Activated CD4-positive, alpha-beta T cell treated with anti-CD3 and anti-CD28 coated beads, Interleukin-2, amount 50 U/mL, for 48 hours (primary cell): ENCODE results near the gene FYN.

Source experiments
- DNase-seq, 2 experiments: peaks; one replicate each; pipeline ENCODE4 v3.0.0-alpha.2; 2020

The FYN gene

GRCh38 chr6:111784433-111784832 lies 88.8 kb downstream of the FYN start:
- DNase-seq, result no peak

GRCh38 chr6:111782887-111783466 lies 90.3 kb downstream of the FYN start:
- DNase-seq, result no peak

- DNase-seq, result no peak
These were observed 91.0 kb downstream of the FYN start for GRCh38 chr6:111782192-111782809.

- no peak for DNase-seq
These were observed 92.1 kb downstream of the FYN start for GRCh38 chr6:111781041-111781708.

DNA sequence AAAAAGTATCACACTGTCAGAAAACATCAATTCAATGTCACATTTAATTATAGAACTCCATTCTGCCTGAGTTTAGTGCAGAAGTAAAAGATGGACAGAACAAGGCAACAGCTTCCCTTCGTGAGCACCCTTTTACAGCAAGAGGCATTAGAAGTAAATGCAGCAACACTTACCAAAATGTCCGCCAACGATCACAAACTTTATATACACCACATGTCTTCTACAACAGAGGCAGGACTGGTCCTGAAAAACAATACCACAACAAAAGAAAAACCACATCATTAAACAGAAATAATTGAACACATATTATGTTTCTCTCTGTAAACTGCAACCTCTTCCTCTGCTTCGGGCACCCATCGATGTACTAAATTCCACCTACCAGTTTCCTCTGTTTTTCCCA lies 92.9 kb downstream of the FYN start:
- DNase-seq, result no peak

DNA sequence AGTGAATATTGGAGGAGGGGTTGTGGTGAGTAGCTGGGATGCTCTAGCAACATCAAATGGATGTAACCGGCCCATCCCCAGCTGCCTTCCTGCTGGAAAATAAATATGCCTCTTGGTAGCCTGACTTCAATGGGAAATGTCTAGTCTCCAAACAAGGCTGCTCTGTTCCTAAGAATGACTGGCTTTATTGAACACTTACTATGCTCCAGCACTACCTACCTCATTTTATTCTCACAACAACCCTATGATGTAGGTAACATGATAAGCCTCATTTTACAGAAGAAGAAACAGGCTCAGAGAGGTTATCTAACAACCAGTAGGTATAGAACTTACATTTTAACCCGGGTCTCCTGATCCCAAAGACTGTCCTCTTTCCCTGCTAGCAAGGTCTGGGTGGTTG lies 93.6 kb downstream of the FYN start:
- no peak for DNase-seq

GRCh38 chr6:111779031-111779430 lies 94.2 kb downstream of the FYN start:
- DNase-seq, result no peak

DNA sequence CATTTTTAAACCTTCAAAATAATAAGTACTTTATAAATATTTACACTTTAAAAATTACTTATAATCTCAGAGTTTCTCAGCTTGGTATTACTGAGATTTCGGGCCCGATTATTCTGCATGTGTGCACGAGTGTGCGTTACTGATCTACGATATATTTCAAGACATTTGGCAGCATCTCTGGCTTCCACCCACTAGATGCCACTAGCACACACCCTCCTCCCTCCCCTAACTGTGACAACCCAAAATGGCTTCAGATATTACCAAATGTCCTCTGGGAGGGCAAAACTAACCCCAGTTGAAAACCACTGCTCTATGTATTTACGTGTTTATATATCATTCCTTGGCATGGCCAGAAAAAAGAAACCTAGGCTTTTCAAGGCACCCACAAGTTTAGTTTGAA lies 95.9 kb downstream of the FYN start:
- DNase-seq, result no peak

- no peak for DNase-seq
These were observed 96.7 kb downstream of the FYN start for GRCh38 chr6:111776236-111777221.

GRCh38 chr6:111775145-111775922 lies 97.9 kb downstream of the FYN start:
- DNase-seq, result no peak

DNA sequence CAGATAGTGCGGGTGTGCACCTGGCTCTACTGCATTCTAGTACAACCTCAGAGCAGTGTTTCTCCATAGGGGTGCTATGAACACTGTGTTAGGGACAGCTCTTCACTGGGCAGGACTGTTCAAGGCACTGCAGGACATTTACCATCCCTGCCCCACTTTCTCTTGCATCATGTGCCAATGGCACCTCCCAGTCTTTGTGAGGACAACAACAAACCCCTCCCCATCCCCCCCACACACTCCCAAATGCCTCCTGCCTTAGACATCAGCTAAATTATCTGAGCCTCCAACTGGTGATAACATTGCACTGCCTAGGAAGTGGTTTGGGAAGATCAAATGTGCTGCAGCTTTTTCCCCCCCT lies 98.9 kb downstream of the FYN start:
- DNase-seq, result no peak

DNA sequence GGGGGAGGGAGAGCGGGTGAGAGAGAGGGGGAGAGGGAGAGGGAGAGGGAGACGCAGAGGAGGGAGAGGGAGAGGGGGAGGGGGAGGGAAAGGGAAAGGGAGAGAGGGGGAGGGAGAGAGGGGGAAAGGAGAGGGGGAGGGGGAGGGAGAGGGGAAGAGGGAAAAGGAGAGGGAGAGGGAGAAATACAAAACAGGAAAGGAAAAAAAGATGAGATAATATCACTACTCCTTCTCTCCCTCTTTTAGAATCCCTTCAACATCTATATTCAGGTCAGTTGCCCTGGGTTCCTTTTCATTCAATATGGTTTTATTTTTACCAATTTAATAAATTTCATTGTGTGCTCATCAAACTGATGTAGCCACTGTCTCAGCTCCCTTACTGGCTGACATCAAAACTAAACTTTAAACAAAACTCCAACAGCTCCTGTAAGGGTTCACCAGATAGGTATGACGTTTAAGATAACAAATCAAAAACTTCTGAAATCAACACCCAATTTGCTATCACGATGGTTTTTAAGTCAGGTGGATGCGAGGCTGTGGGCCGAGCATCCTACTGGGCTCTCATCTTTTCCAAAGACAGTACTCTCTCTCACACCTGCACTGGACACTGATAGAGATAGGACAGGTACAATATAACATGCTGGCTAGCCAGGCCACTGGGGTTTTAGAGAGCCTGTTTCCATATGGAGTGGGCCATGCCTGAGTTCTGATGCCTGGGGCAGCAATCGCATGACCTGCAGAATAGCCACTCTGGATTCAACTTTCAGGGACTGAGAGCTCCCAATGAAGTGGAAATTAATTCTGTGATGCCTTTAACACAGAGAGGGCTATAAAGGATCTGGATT lies 99.5 kb downstream of the FYN start:
- DNase-seq, result no peak

- DNase-seq, result no peak
These were observed 100.9 kb downstream of the FYN start for GRCh38 chr6:111772381-111772780.

DNA sequence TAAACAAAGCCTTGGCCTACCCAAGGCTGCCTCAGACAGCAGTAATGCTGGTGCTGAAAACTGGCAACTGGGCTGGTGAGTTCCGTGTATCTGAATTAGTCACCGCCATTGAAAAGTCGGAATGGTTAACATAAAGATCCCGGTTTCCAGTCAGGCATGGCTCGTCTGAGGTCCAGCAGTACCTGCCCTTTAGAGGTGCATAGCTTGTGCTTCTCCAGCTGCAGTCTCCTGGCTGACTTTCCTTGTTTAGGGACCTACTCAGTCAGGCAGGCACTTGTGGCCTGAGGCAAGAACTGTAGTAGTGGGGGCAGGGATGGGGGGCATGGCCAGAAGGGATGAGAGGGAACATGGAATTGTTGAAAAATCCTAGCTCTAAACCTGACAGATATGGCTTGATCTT lies 101.6 kb downstream of the FYN start:
- no peak for DNase-seq

- DNase-seq, result no peak
These were observed 102.2 kb downstream of the FYN start for GRCh38 chr6:111771094-111771432.

- DNase-seq, result no peak
These were observed 102.8 kb downstream of the FYN start for GRCh38 chr6:111770263-111771093.

DNA sequence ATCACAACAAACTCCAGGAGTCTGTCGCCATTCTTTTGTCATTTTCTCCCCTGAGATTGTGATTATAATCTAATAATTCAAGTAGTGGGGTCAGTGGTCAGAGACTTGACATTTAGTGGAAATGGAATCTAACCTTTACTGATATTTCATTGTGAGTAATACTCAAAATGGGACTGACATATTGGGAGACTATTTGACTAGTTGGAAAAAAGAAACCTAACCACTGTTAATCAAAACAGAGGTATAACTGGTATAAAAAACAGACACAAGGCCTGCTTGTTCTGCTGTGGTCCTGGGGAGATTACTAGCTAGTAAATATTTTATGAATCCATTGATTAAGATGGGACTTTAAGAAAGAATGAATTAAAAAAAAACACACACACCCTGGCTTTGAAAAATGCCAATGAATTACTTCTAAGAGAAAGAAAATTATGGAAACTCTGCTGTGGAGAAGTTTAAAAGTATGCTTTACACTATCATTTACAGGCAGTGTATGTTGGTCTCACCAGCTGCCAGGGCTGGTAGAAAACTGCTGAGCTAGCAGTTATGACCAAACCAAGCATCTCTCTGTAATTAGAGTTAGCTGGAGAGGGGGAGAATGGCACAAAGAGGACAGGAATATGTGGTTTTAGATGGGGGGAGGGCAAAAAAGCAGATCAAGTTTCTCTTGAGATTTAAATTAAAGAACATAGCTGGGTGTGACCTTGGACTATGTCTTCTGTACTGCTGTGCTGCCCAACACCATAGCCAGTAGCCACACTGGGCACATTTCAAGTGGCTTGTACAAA lies 103.7 kb downstream of the FYN start:
- no peak for DNase-seq

DNA sequence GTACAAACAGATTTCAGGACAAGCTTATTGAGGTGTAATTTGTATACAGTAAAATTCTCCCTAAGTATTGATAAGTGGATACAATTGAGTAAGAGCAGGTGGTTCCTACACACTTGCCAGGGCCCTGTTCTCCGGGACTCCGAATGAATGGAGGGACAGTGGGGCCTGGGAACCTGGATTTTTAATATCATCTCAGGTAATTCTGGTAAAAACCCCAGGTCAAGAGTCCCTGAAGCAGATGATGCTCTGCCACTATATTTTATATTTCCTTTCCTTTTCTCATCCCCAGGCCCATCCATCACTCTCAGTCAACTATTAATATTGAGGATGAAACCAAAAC lies 104.9 kb downstream of the FYN start:
- no peak for DNase-seq

DNA sequence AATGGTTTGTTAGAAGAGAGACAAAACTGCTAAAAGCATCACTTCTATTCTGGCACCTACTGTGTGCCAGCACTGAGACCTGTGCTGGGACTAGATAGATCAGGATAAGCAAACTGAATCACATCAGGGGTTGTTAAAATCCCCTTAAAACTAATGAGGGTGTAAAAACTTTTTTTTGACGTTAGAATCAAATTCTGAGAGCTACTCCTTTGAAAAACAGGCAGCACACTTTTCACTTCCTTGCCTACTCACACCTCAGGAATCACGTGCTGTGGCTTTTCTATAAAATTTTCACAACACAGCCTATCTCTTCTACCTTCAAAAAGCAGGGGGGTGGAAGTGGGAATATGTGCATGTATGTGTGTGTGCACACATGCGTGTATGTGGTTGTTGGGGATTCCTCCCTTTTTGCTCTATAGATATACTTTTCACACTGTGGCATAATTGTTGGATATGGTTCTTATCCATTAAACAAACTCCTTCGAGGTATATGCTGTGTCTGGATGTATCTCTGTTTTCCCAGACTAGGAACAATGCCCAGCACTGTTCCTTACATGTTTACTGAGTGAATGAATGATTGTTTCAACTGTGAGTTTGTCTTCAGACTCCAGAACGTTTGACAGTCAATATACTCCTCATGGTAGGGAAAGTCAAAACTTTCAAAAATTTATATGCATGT lies 105.4 kb downstream of the FYN start:
- no peak for DNase-seq
